K562 (cell line): ENCODE measurements around the gene GOLGA8B. TPM values are rescaled to one million over a fixed set of nuclear protein-coding genes. Genes with fewer than 3 reads are reported as not detected.

ENCODE experiments used
- ATF7 ChIP-seq: fragments of 450-650 bp; IDR thresholded peaks from 2 replicates; pipeline ENCODE4 v1.7.1; 2014; ENCODE audit warnings: mild to moderate bottlenecking, moderate library complexity
- BCOR ChIP-seq: fragments of 450-650 bp; IDR thresholded peaks from 2 replicates; pipeline ENCODE4 v1.6.1; 2016
- CAMTA2 ChIP-seq: fragments of 250-450 bp; sonication (Bioruptor Pico); conservative IDR thresholded peaks from 2 replicates; pipeline ENCODE4 v1.5.1; 2022
- CHCHD3 ChIP-seq: fragments of 250-450 bp; sonication (Bioruptor Pico); IDR thresholded peaks from 2 replicates; pipeline ENCODE4 v2.1.2; 2022; ENCODE audit warnings: mild to moderate bottlenecking
- CREB3 ChIP-seq: fragments of 450-650 bp; conservative IDR thresholded peaks from 2 replicates; pipeline ENCODE4 v1.6.1; 2016; ENCODE audit warnings: missing genetic modification characterization, low read depth, mild to moderate bottlenecking, missing compliant biosample characterization, moderate library complexity
- CREB5 ChIP-seq: fragments of 250-450 bp; sonication (Bioruptor Pico); IDR thresholded peaks from 2 replicates; pipeline ENCODE4 v1.5.0; 2020; ENCODE audit warnings: mild to moderate bottlenecking
- FOXM1 ChIP-seq, 2 experiments: fragments of 450-650 bp in 1 of 2; sonication (generic) in 1 of 2; formaldehyde crosslinking in 1 of 2; IDR thresholded peaks; 2 replicates each; pipeline versions ENCODE4 v1.6.1 to v1.9.0; 2017 to 2022; ENCODE audit warnings: low read depth in 2 of 2, mild to moderate bottlenecking in 2 of 2, missing genetic modification reagents in 1 of 2, moderate library complexity in 1 of 2
- HMG20B ChIP-seq: fragments of 250-450 bp; sonication (Bioruptor Pico); IDR thresholded peaks from 2 replicates; pipeline ENCODE4 v1.5.0; 2021; ENCODE audit warnings: mild to moderate bottlenecking
- HOXB6 ChIP-seq: fragments of 250-450 bp; sonication (Bioruptor Pico); IDR thresholded peaks from 2 replicates; pipeline ENCODE4 v1.5.1; 2022; ENCODE audit warnings: mild to moderate bottlenecking, borderline replicate concordance
- IRF1 ChIP-seq: sonication (generic); formaldehyde crosslinking; IDR thresholded peaks from 2 replicates; pipeline ENCODE4 v1.8.0; 2022; ENCODE audit warnings: missing genetic modification reagents, mild to moderate bottlenecking, borderline replicate concordance
- MTF1 ChIP-seq: fragments of 250-450 bp; sonication (Bioruptor Pico); IDR thresholded peaks from 2 replicates; pipeline ENCODE4 v1.9.0; 2021; ENCODE audit warnings: moderate library complexity, mild to moderate bottlenecking, inconsistent platforms, borderline replicate concordance
- RBM39 ChIP-seq: fragments of 200-400 bp; formaldehyde crosslinking; optimal IDR thresholded peaks from 2 replicates; pipeline ENCODE3; 2018; ENCODE audit warnings: low read depth, low read length
- TSC22D4 ChIP-seq: fragments of 450-650 bp; IDR thresholded peaks from 2 replicates; pipeline ENCODE4 v1.6.1; 2016; ENCODE audit warnings: missing genetic modification characterization, missing biosample characterization, control low read depth
- TSHZ1 ChIP-seq: fragments of 250-450 bp; sonication (Bioruptor Pico); IDR thresholded peaks from 2 replicates; pipeline ENCODE4 v1.4.0; 2020; ENCODE audit warnings: mild to moderate bottlenecking, moderate library complexity
- U2AF1 ChIP-seq: fragments of 200-400 bp; formaldehyde crosslinking; optimal IDR thresholded peaks from 2 replicates; pipeline ENCODE3; 2017; ENCODE audit warnings: mild to moderate bottlenecking, low read depth, low read length, moderate library complexity
- ZBTB8A ChIP-seq: fragments of 450-650 bp; IDR thresholded peaks from 2 replicates; pipeline ENCODE4 v1.6.1; 2018; ENCODE audit warnings: mild to moderate bottlenecking, moderate library complexity; ENCODE audit not compliant: partially characterized antibody
- ZNF23 ChIP-seq: fragments of 250-450 bp; sonication (Bioruptor Pico); IDR thresholded peaks from 2 replicates; pipeline ENCODE4 v1.4.0; 2020; ENCODE audit warnings: mild to moderate bottlenecking
- ZNF347 ChIP-seq: fragments of 450-650 bp; formaldehyde crosslinking; IDR thresholded peaks from 2 replicates; pipeline ENCODE4 v1.4.0; 2020; ENCODE audit warnings: low read depth, mild to moderate bottlenecking, moderate library complexity
- ZNF449 ChIP-seq: fragments of 250-450 bp; sonication (Bioruptor Pico); IDR thresholded peaks from 2 replicates; pipeline ENCODE4 v1.8.0; 2022; ENCODE audit warnings: moderate library complexity, mild to moderate bottlenecking, inconsistent platforms
- polyA plus RNA-seq, 8 experiments: library from polyadenylated mRNA; depleted of rRNA in 4 of 8; stranded (reverse) in 5 of 8; unstranded in 3 of 8; fragments of >200 nt; fragmentation: Nextera tagmentation in 2 of 8; fragmentation: Illumina TruSeq in 1 of 8; extraction: Ambion mirVana in 2 of 8; extraction: Trizol in 1 of 8; gene quantifications; 2 replicates each; pipeline versions ENCODE4 v1.2.1 to v1.2.3, GENCODE V29; 2011 to 2014; ENCODE audit warnings: inconsistent platforms in 1 of 8, missing spikeins in 1 of 8
- total RNA-seq, 7 experiments: library from RNA; depleted of rRNA in 6 of 7; stranded (reverse); fragments of >200 nt in 6 of 7; fragmentation: Illumina TruSeq in 2 of 7; extraction: Trizol in 2 of 7; gene quantifications; 2 replicates each; pipeline versions ENCODE4 v1.2.1 to v1.2.3, GENCODE V29; 2011 to 2021; ENCODE audit warnings: low replicate concordance in 1 of 7

The GOLGA8B gene
- total and polyA plus RNA-seq, 9 of the 15 experiments (the other 6 are each of a cell fraction or from before 2014, with no cell fraction given), result 7.9 to 236 (median 54.1) TPM

- TF ChIP-seq CREB5 (no peak), TSC22D4 (tag) (no peak), FOXM1 (IDR thresholded peaks at IDR 0.05; ENCODE audit: low read depth) (no peak), FOXM1 (CRISPR knock-in tag; IDR thresholded peaks at IDR 0.05; ENCODE audit: low read depth) (0 out of 2 replicates have a peak, but pooled peaks have one; percentile 28), TSHZ1 (CRISPR knock-in tag) (no peak), BCOR (no peak), MTF1 (CRISPR knock-in tag) (no peak), CAMTA2 (no peak), U2AF1 (no peak), HOXB6 (no peak), ZNF347 (no peak), ATF7 (no peak; the same call in 1 of the 2 replicates), RBM39 (no peak), ZNF449 (CRISPR knock-in tag) (no peak), IRF1 (CRISPR knock-in tag) (no peak), ZBTB8A (no peak), ZNF23 (CRISPR knock-in tag) (no peak), CHCHD3 (CRISPR knock-in tag) (no peak), CREB3 (no peak), HMG20B (CRISPR knock-in tag) (no peak)
Observed at GRCh38 chr15:34583399-34584329, at the start of gene GOLGA8B (continued).
